ENCODE measurements around the gene KIF19.

- TF ChIP-seq CTCF (IDR thresholded peaks at IDR 0.05) (no peak), POLR2A (IDR thresholded peaks at IDR 0.05) (no peak)
These were observed 6.8 kb downstream of the KIF19 start for GRCh38 chr17:74332763-74333283.

Measured in heart left ventricle (tissue), 13 donors.